OCI-LY7 (cell line): ENCODE measurements around the gene INSIG2. TPM values are rescaled to one million over a fixed set of nuclear protein-coding genes. Genes with fewer than 3 reads are reported as not detected.

ENCODE experiments used
- BruUV-seq: library from RNA; stranded (reverse); fragments of 400-500 nt; replicated peaks from 2 replicates; lab custom pipeline; 2021; lab: Mats Ljungman, UMichigan
- CTCF ChIA-PET: fragments of 300-600 bp; sonication (Branson Sonifier 250); formaldehyde crosslinking; loops from one replicate; lab custom pipeline; 2022; ENCODE audit warnings: antibody characterized with exemption; ENCODE audit not compliant: unreplicated experiment; lab: Charles Lee
- POLR2A ChIA-PET: fragments of 300-600 bp; sonication (Branson Sonifier 250); formaldehyde crosslinking; loops from one replicate; lab custom pipeline; 2022; ENCODE audit warnings: antibody characterized with exemption; lab: Charles Lee
- DNase-seq: peaks from one replicate; pipeline ENCODE4 v3.0.0-alpha.2; 2015; ENCODE audit warnings: low spot score
- H2AFZ ChIP-seq: fragments of 200-600 bp; sonication (generic), shearing (Covaris generic); 2 replicates; pipeline ENCODE4 v1.6.1; 2014; ENCODE audit warnings: mild to moderate bottlenecking, antibody characterized with exemption, low read length, moderate library complexity
- H3K27ac ChIP-seq: fragments of 200-600 bp; sonication (generic); 2 replicates; pipeline ENCODE4 v1.5.1; 2014; ENCODE audit warnings: mixed run types, low read depth, mild to moderate bottlenecking, moderate library complexity, low read length, inconsistent platforms; ENCODE audit not compliant: poor library complexity, severe bottlenecking
- H3K36me3 ChIP-seq: fragments of 200-600 bp; sonication (generic); 2 replicates; pipeline ENCODE4 v1.6.1; 2014; ENCODE audit warnings: mild to moderate bottlenecking, antibody characterized with exemption, low read length, moderate library complexity, mixed read lengths; ENCODE audit not compliant: insufficient read depth
- H3K4me1 ChIP-seq: fragments of 200-600 bp; sonication (generic); 2 replicates; pipeline ENCODE4 v1.5.1; 2014; ENCODE audit warnings: mild to moderate bottlenecking, low read length; ENCODE audit not compliant: insufficient read depth, poor library complexity, severe bottlenecking
- H3K4me2 ChIP-seq: fragments of 200-600 bp; sonication (generic); 2 replicates; pipeline ENCODE4 v1.6.1; 2014; ENCODE audit warnings: mild to moderate bottlenecking, low read length
- H3K4me3 ChIP-seq: fragments of 200-600 bp; sonication (generic); 2 replicates; pipeline ENCODE4 v1.5.1; 2014; ENCODE audit warnings: mild to moderate bottlenecking, low read depth, low read length; ENCODE audit not compliant: poor library complexity, severe bottlenecking
- H3K79me2 ChIP-seq: fragments of 200-600 bp; sonication (generic); 2 replicates; pipeline ENCODE4 v1.6.1; 2016; ENCODE audit warnings: low read depth, mild to moderate bottlenecking, low read length, moderate library complexity, mixed read lengths; ENCODE audit not compliant: insufficient read depth
- H3K9me2 ChIP-seq: fragments of 200-600 bp; sonication (generic); 2 replicates; pipeline ENCODE4 v1.6.1; 2016; ENCODE audit warnings: mild to moderate bottlenecking, low read length, mixed read lengths; ENCODE audit not compliant: insufficient read depth
- H3K9me3 ChIP-seq: fragments of 200-600 bp; sonication (generic); 2 replicates; pipeline ENCODE4 v1.6.1; 2014; ENCODE audit warnings: mild to moderate bottlenecking, mixed run types, low read length, mixed read lengths
- H4K20me1 ChIP-seq: fragments of 200-600 bp; sonication (generic); 2 replicates; pipeline ENCODE4 v1.6.1; 2014; ENCODE audit warnings: mild to moderate bottlenecking, antibody characterized with exemption, low read length, moderate library complexity, mixed read lengths; ENCODE audit not compliant: insufficient read depth
- CTCF ChIP-seq: fragments of 200-600 bp; sonication (generic); conservative IDR thresholded peaks from 2 replicates; pipeline ENCODE4 v1.5.1; 2014; ENCODE audit warnings: mild to moderate bottlenecking, antibody characterized with exemption, low read length, moderate library complexity, mixed read lengths
- EZH2phosphoT487 ChIP-seq: fragments of 200-600 bp; sonication (generic); IDR thresholded peaks from 2 replicates; pipeline ENCODE4 v1.6.1; 2018; ENCODE audit warnings: low read depth, borderline replicate concordance, mild to moderate bottlenecking, mixed run types, antibody characterized with exemption, low read length, moderate library complexity, mixed read lengths
- intact Hi-C: fragments of 100-400 bp; cut with micrococcal nuclease; formaldehyde crosslinking; loops from one replicate; pipeline ENCODE4 v1.10.0; 2022; ENCODE audit not compliant: unreplicated experiment
- total RNA-seq, 2 experiments: library from RNA; depleted of rRNA in 1 of 2; stranded (reverse); fragments of >200 nt in 1 of 2; shearing (Covaris generic) in 1 of 2; gene quantifications; 2 replicates each; pipeline ENCODE4 v1.2.3, GENCODE V29; 2014 to 2022

Gene INSIG2
- total RNA-seq, 2 experiments from 2014 or later: 5.9 to 21.2 TPM

DNA sequence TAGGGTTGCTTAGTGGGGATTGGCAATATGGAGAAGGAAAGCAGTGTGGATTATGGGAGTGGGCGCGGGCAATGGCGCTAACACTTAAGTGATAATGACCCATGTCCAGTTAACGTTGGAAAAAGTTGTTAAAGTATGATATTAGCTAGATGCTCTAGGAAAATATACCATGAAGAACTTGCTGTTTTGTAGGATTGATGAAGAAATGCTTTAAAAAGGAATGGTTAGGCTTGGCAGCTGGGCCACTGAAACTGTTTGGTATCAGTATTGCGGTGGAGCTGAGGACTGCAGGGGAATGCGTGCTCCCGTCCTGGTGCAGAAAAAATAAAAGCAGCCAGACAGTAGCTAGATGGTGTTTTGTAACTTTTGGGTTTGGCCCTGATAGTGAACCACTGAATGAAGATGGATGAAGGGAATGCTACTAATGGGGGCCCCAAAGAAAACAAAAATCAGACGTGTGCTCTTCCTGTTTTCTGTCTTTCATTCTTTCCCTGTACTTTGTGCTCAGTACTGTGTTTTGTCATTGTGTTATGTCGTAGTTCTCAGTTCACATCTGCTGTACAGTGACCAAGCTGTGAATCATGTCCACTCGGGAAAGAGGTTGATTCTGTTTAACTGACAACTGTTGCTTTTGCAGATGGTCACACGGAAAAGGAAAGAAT is 999 bp downstream of the INSIG2 start:
- Histone ChIP-seq H3K4me2 (peak overlapping the region; percentile 82), H3K79me2 (peaks cover 33% of the 10 kb centered on the region), H3K4me3 (peak overlapping the region; percentile 92), H3K9me2 (no peaks in the 10 kb centered on the region), H3K9me3 (no peaks in the 10 kb centered on the region), H2AFZ (no peak overlapping the region; the same call in 1 of the 2 replicates), H3K4me1 (peaks cover 16% of the 10 kb centered on the region), H4K20me1 (peaks cover 11% of the 10 kb centered on the region; the same call in 1 of the 2 replicates), H3K27ac (no peak overlapping the region), H3K36me3 (no peaks in the 10 kb centered on the region)
- peak; percentile 4 for DNase-seq
- BruUV-seq: no TSS peak
- no peak for TF ChIP-seq CTCF
- no peak for TF ChIP-seq EZH2phosphoT487
- intact Hi-C loops: no loop called here
- ChIA-PET CTCF (no interaction called here), POLR2A (interaction anchor here (0.7 to 3.3 kb wide), 7 partner anchors 8 to 71 kb away, joined by 3 to 22 read pairs (median 4); no protein-coding TSS in a partner anchor)

DNA sequence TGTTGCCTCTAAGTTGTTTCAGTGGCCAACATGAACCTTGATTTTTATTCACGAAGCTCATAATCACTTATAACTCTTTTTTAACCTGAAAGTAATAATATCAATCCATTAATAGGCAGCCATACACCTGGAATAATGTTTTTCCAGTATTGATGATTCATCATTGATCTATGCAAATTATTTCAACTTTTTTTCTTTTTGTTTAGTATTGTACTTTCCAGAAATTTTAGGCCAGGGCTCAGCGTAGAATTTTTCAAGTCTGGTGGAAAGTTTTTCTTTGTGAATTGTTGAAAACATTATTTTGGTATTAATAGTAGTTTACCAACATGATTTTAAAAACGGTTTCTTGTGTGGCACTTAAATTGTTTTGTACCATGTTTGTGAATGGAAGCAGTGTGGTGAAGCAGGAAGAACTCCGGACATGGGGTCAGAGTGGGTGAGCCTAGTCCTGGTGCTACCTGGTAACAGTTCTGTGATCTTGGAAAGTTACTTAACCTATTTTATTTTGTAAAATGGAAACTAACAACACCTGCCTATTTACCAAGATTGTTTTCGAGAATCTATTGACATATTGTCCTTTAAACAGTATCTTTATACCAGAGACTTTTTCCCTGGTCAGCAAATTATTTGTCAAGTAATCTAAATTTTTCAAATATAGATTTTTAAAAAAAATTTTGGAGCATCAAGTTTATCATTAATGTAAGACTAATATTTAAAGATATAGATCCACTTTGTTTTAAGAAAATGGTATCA is 2.3 kb downstream of the INSIG2 start:
- CTCF ChIA-PET: no interaction called here
- H3K36me3 ChIP-seq: no peaks in the 10 kb centered on the region
- H3K9me3 ChIP-seq: no peaks in the 10 kb centered on the region
- TF ChIP-seq CTCF: no peak
- TF ChIP-seq EZH2phosphoT487: no peak
- intact Hi-C loops: no loop called here
- peaks cover 11% of the 10 kb centered on the region; the same call in 1 of the 2 replicates for H4K20me1 ChIP-seq
- peak overlapping the region; percentile 82 for H3K4me2 ChIP-seq
- no peak overlapping the region for H2AFZ ChIP-seq
- no peak for DNase-seq
- no peaks in the 10 kb centered on the region for H3K9me2 ChIP-seq
- no peak overlapping the region for H3K27ac ChIP-seq
- BruUV-seq: TSS peak; percentile 45
- peaks cover 43% of the 10 kb centered on the region for H3K79me2 ChIP-seq
- peaks cover 16% of the 10 kb centered on the region for H3K4me1 ChIP-seq
- POLR2A ChIA-PET: interaction anchor here (0.5 to 3.3 kb wide), 7 partner anchors 9 to 228 kb away, joined by 3 to 22 read pairs (median 4); no protein-coding TSS in a partner anchor
- peak overlapping the region; percentile 92 for H3K4me3 ChIP-seq
